Upper lobe of left lung (tissue), 4 donors: ENCODE measurements around the gene MTMR4.

Source experiments
- EP300 ChIP-seq, 4 donors: sonication (generic); formaldehyde crosslinking; IDR thresholded peaks; one replicate each; pipeline ENCODE4 v1.5.1; 2017; ENCODE audit warnings: antibody characterized with exemption in 4 of 4, control low read depth in 2 of 4
- POLR2A ChIP-seq, 4 donors: fragments of 450-650 bp; IDR thresholded peaks; one replicate each; pipeline ENCODE4 v1.5.1; 2016 to 2017; ENCODE audit warnings: antibody characterized with exemption in 4 of 4, mild to moderate bottlenecking in 2 of 4
- POLR2AphosphoS5 ChIP-seq, 2 donors: sonication (generic); formaldehyde crosslinking; IDR thresholded peaks; one replicate each; pipeline ENCODE4 v1.5.1; 2017; ENCODE audit warnings: antibody characterized with exemption in 2 of 2
- TF ChIP-seq, protein P1 (sequence below), 6 experiments: fragments of 450-650 bp in 4 of 6; fragments of 200-600 bp in 2 of 6; sonication (generic) in 2 of 6; IDR thresholded peaks; one replicate each; pipeline ENCODE4 v1.5.1; 2016 to 2019; ENCODE audit warnings: antibody characterized with exemption in 6 of 6

DNA sequence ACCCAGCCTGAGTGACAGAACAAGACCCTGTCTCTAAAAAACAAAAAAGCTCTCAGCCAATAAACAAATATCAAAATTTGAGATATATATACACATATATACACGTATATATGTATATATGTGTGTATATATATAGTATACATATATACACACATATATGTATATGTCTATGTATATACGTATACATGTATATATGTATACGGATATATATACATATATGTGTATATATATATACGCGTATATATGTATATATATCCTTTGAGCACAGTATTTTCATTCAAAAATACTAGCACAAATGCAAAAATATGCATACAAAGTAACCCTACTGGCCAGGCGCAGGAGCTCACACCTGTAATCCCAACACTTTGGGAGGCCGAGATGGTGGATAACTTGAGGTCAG lies 13.0 kb downstream of the MTMR4 start:
- TF ChIP-seq, protein P1, sequence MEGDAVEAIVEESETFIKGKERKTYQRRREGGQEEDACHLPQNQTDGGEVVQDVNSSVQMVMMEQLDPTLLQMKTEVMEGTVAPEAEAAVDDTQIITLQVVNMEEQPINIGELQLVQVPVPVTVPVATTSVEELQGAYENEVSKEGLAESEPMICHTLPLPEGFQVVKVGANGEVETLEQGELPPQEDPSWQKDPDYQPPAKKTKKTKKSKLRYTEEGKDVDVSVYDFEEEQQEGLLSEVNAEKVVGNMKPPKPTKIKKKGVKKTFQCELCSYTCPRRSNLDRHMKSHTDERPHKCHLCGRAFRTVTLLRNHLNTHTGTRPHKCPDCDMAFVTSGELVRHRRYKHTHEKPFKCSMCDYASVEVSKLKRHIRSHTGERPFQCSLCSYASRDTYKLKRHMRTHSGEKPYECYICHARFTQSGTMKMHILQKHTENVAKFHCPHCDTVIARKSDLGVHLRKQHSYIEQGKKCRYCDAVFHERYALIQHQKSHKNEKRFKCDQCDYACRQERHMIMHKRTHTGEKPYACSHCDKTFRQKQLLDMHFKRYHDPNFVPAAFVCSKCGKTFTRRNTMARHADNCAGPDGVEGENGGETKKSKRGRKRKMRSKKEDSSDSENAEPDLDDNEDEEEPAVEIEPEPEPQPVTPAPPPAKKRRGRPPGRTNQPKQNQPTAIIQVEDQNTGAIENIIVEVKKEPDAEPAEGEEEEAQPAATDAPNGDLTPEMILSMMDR (IDR thresholded peaks at IDR 0.05) = no peak
- TF ChIP-seq EP300 (IDR thresholded peaks at IDR 0.05) (no peak), POLR2A (IDR thresholded peaks at IDR 0.05) (no peak), POLR2AphosphoS5 (IDR thresholded peaks at IDR 0.05) (no peak)
